Gastroesophageal sphincter (tissue), 4 donors: ENCODE measurements around the gene SIN3A. TPM values are rescaled to one million over a fixed set of nuclear protein-coding genes. Genes with fewer than 3 reads are reported as not detected.
"Not testable (repeated sequence)": the region's sequence is repeated elsewhere in the genome, so short reads cannot be mapped to it uniquely, and the experiment has no call there.

Experiments used
- ATAC-seq: fragments of 150-250 bp; one replicate; pipeline ENCODE4 v1.9.1; 2016; ENCODE audit warnings: mild to moderate bottlenecking, moderate library complexity
- H3K27ac ChIP-seq, 4 donors: fragments of 200-600 bp; sonication (generic) in 3 of 4; 1 replicate in 3 of 4; 2 replicates in 1 of 4; pipeline ENCODE4 v1.5.1; 2016 to 2019
- H3K27me3 ChIP-seq: fragments of 200-600 bp; sonication (generic); one replicate; pipeline ENCODE4 v1.5.1; 2019
- H3K36me3 ChIP-seq, 2 donors: fragments of 200-600 bp; sonication (generic); one replicate each; pipeline ENCODE4 v1.5.1; 2019; ENCODE audit warnings: control low read depth in 1 of 2
- H3K4me1 ChIP-seq, 3 donors: fragments of 200-600 bp; sonication (generic); 1 replicate in 2 of 3; 2 replicates in 1 of 3; pipeline ENCODE4 v1.5.1; 2016 to 2019; ENCODE audit warnings: control low read depth in 2 of 3
- H3K4me3 ChIP-seq, 2 donors: fragments of 200-600 bp; sonication (generic); one replicate each; pipeline ENCODE4 v1.5.1; 2019; ENCODE audit warnings: mild to moderate bottlenecking in 1 of 2, moderate library complexity in 1 of 2
- H3K9me3 ChIP-seq, 3 donors: fragments of 200-600 bp; sonication (generic); one replicate each; pipeline ENCODE4 v1.5.1; 2017 to 2019; ENCODE audit warnings: control low read depth in 2 of 3
- EP300 ChIP-seq: sonication (generic); formaldehyde crosslinking; IDR thresholded peaks from one replicate; pipeline ENCODE4 v1.6.1; 2017; ENCODE audit warnings: antibody characterized with exemption, mild to moderate bottlenecking
- POLR2A ChIP-seq, 2 donors: fragments of 450-650 bp; IDR thresholded peaks; one replicate each; pipeline ENCODE4 v1.6.1; 2017; ENCODE audit warnings: antibody characterized with exemption in 2 of 2, mild to moderate bottlenecking in 2 of 2, moderate library complexity in 1 of 2
- POLR2AphosphoS5 ChIP-seq: sonication (generic); formaldehyde crosslinking; IDR thresholded peaks from one replicate; pipeline ENCODE4 v1.6.1; 2017; ENCODE audit warnings: antibody characterized with exemption
- WGBS, 2 donors: methylation state at CpG; one replicate each; pipeline ENCODE4 v1.1.5; 2018; ENCODE audit warnings: low coverage in 1 of 2; 5-methylcytosine and 5-hydroxymethylcytosine counted together
- total RNA-seq, 4 donors: library from RNA; depleted of rRNA; stranded (reverse); fragments of >200 nt; gene quantifications; one replicate each; pipeline ENCODE4 v1.1.0, GENCODE V29; 2016
- TF ChIP-seq, protein P1 (sequence below), 4 experiments: fragments of 200-600 bp in 2 of 4; fragments of 450-650 bp in 2 of 4; sonication (generic) in 1 of 4; IDR thresholded peaks; one replicate each; pipeline ENCODE4 v1.5.1; 2017 to 2019; ENCODE audit warnings: antibody characterized with exemption in 4 of 4, mild to moderate bottlenecking in 2 of 4, moderate library complexity in 2 of 4

SIN3A gene
- 10 to 100 TPM; 31.7 to 54.8 (median 35.8) TPM for total RNA-seq

DNA sequence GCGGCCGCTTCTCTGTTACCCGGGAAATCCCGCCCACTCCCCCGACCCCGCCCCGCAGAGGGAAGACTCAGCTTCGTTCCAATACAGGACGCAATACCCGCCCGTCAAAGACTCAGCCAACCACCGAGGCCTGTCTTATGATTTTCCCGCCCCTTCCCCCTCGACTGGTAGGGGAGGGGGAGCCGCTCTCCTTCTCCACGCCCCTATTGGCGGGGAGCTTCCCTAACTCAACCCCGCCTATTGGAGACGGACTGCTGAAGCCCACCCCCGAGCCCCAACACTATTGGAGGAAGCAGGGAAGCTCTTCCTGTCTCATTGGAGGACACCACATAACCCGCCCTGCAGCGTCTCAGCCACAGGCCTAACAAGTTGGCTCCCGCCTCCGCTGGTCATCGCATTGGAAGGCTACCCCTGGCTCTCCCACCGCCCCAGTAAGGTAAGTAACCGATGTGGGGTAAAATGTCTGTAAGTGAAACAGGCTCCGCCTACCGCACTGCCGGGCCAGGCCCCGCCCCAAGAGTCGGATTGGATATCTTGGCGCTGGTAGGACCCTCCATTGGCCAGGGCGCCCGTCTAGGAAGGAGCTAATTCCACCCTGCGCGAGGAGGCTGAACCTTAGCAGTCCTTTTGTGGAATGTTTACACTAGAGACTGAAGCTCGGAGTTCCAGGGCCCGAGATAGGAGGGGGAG is at the start of gene SIN3A:
Gene SIN3A (minus strand): TSS at position 17 of the 690 bp plus-strand sequence. CDS start 21,315 bp downstream, outside the sequence.
- Histone ChIP-seq H3K4me1 (peaks cover 2 to 58% (median 17%) of the 10 kb centered on the region in 3 donors), H3K27me3 (no peaks in the 10 kb centered on the region), H3K27ac (peak within 1 kb of the TSS; percentile 94 to 100 (median 100)), H3K36me3 (peaks cover 0 to 10% of the 10 kb centered on the region in 2 donors), H3K9me3 (no peaks in the 10 kb centered on the region), H3K4me3 (peak within 1 kb of the TSS; percentile 76 to 88)
- no peak for TF ChIP-seq EP300
- TF ChIP-seq POLR2A (IDR thresholded peaks at IDR 0.05): peak in 1 of 2 donors; percentile 2
- TF ChIP-seq, protein P1, sequence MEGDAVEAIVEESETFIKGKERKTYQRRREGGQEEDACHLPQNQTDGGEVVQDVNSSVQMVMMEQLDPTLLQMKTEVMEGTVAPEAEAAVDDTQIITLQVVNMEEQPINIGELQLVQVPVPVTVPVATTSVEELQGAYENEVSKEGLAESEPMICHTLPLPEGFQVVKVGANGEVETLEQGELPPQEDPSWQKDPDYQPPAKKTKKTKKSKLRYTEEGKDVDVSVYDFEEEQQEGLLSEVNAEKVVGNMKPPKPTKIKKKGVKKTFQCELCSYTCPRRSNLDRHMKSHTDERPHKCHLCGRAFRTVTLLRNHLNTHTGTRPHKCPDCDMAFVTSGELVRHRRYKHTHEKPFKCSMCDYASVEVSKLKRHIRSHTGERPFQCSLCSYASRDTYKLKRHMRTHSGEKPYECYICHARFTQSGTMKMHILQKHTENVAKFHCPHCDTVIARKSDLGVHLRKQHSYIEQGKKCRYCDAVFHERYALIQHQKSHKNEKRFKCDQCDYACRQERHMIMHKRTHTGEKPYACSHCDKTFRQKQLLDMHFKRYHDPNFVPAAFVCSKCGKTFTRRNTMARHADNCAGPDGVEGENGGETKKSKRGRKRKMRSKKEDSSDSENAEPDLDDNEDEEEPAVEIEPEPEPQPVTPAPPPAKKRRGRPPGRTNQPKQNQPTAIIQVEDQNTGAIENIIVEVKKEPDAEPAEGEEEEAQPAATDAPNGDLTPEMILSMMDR (IDR thresholded peaks at IDR 0.05): no peak
- TF ChIP-seq POLR2AphosphoS5: peak; percentile 64
- peak; percentile 73 for ATAC-seq
- WGBS, 2 donors: 0% methylated on average over 5 of the region's 39 CpGs

GRCh38 chr15:75493732-75494131 is 42.2 kb upstream of the SIN3A start:
- no peaks in the 10 kb centered on the region for H3K9me3 ChIP-seq
- H3K27me3 ChIP-seq: no peaks in the 10 kb centered on the region
- TF ChIP-seq POLR2AphosphoS5 (no peak), EP300 (no peak), POLR2A (IDR thresholded peaks at IDR 0.05) (no peak)
- TF ChIP-seq, protein P1 (IDR thresholded peaks at IDR 0.05): no peak
- peaks cover 0 to 94% of the 10 kb centered on the region in 2 donors for H3K36me3 ChIP-seq
- no peak overlapping the region for H3K27ac ChIP-seq
- ATAC-seq: no peak
- 93% methylated on average over 3 to 4 of the region's 4 CpGs for WGBS, 2 donors
- H3K4me3 ChIP-seq: no peak overlapping the region
- no peaks in the 10 kb centered on the region for H3K4me1 ChIP-seq

- H3K27me3 ChIP-seq: no peaks in the 10 kb centered on the region
- TF ChIP-seq, protein P1 (IDR thresholded peaks at IDR 0.05): no peak
- no peak for TF ChIP-seq POLR2AphosphoS5
- TF ChIP-seq POLR2A (IDR thresholded peaks at IDR 0.05): no peak
- TF ChIP-seq EP300: no peak
- H3K4me1 ChIP-seq: no peaks in the 10 kb centered on the region
- WGBS, 2 donors: 45% methylated on average over 1 of the region's 1 CpG; no CpG with 5 or more reads in 1 of the 2 donors
- no peaks in the 10 kb centered on the region for H3K9me3 ChIP-seq
- ATAC-seq: no peak
- no peak overlapping the region for H3K27ac ChIP-seq
- H3K36me3 ChIP-seq: peaks cover 0 to 48% of the 10 kb centered on the region in 2 donors
- no peak overlapping the region for H3K4me3 ChIP-seq
Measured at GRCh38 chr15:75483961-75484360, 32.5 kb upstream of the SIN3A start.

- H3K4me1 ChIP-seq, H3K27ac ChIP-seq, H3K4me3 ChIP-seq, H3K27me3 ChIP-seq, ATAC-seq, H3K9me3 ChIP-seq: not testable (repeated sequence)
- WGBS, 2 donors: 61 to 68% methylated on average over 5 of the region's 5 CpGs
- peaks cover 0 to 48% of the 10 kb centered on the region in 2 donors for H3K36me3 ChIP-seq
Measured at GRCh38 chr15:75483556-75483955, 32.1 kb upstream of the SIN3A start.

GRCh38 chr15:75483106-75483505 is 31.6 kb upstream of the SIN3A start:
- TF ChIP-seq POLR2A (IDR thresholded peaks at IDR 0.05) (no peak), EP300 (no peak), POLR2AphosphoS5 (no peak)
- TF ChIP-seq, protein P1 (IDR thresholded peaks at IDR 0.05): no peak
- Histone ChIP-seq H3K27ac (no peak overlapping the region), H3K36me3 (peaks cover 0 to 48% of the 10 kb centered on the region in 2 donors), H3K4me1 (no peaks in the 10 kb centered on the region), H3K4me3 (no peak overlapping the region), H3K9me3 (no peaks in the 10 kb centered on the region), H3K27me3 (no peaks in the 10 kb centered on the region)
- WGBS, 2 donors: 100% methylated on average over 1 of the region's 1 CpG
- ATAC-seq: no peak

GRCh38 chr15:75480463-75480862 is 29.0 kb upstream of the SIN3A start:
- H3K4me3 ChIP-seq, H3K9me3 ChIP-seq, H3K27ac ChIP-seq, H3K4me1 ChIP-seq, ATAC-seq, H3K27me3 ChIP-seq: not testable (repeated sequence)
- peaks cover 0 to 56% of the 10 kb centered on the region in 2 donors for H3K36me3 ChIP-seq
- WGBS, 2 donors: no CpG with 5 or more reads among the region's 54 CpGs
